Fibroblast of lung (primary cell): ENCODE data around the gene KRTAP10-1.

Experiments used
- CTCF ChIP-seq, 2 donors: IDR thresholded peaks in 1 of 2; conservative IDR thresholded peaks in 1 of 2; 1 replicate in 1 of 2; 2 replicates in 1 of 2; pipeline ENCODE4 v1.5.1; 2011 to 2012; ENCODE audit warnings: low read length in 2 of 2, control low read depth in 1 of 2, inconsistent platforms in 1 of 2, low read depth in 1 of 2, mild to moderate bottlenecking in 1 of 2
- EZH2 ChIP-seq: IDR thresholded peaks from 2 replicates; pipeline ENCODE4 v1.5.1; 2012; ENCODE audit warnings: low read length, control low read depth, mild to moderate bottlenecking; ENCODE audit errors: missing control alignments

- TF ChIP-seq CTCF (conservative IDR thresholded peaks at IDR 0.05 in 1 of 2, IDR thresholded peaks at IDR 0.05 in 1 of 2; ENCODE audit: low read depth in 1 of 2, low read length in 2 of 2) (no peak), EZH2 (no peak)
Measured at GRCh38 chr21:44512496-44513388, 27.3 kb downstream of the KRTAP10-1 start.
